ENCODE results near the gene GAB3. TPM values are rescaled to one million over a fixed set of nuclear protein-coding genes. Genes with fewer than 3 reads are reported as not detected.
A peak's percentile ranks its signal among the peaks of the same experiment; 100 is the strongest.

The GAB3 gene
- total RNA-seq, 1 donor from 2014 or later = 1.7 TPM

DNA sequence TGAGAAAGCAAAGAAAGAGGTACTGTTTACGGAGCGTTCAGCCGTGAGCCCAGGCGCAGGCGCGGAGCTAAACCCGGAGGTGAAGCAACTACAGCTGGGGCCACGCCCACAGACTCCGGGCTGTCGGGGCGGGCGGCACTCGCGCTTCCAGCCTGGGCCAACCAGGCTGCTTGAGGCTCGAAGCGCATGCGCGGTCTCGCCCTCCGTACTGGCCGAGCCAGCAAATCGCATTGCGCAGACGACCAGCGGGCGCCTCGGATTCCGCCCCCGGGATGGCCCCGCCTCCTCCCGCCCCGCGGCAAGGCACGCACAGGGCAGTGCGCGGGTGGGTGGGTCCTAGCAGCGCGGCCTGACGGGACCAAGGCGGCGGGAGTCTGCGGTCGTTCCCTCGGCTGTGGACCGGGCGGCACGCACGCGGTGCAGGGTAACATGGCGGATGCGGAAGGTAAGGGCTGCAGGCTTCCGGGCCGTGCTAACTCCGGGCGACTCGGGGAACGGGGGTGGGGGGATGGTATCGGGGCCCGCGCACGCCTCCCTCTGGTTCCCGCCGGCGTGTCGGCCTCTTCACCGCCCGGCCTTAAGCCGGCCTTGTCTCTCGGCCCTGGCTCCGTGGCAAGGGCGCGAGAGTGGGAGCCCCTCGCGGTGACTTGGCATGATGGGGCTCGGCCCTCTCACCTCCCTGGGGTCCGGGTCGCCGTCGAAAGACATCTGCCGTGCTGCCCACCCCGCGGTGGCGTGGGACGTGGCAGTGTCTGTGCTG is 11.8 kb upstream of the GAB3 start, which contains the start of gene DKC1:
Gene DKC1 (plus strand): TSS at position 328 of the 760 bp plus-strand sequence. CDS start 102 bp downstream, at position 430.
- Histone ChIP-seq H3K79me2 (ENCODE audit: insufficient read depth, low read length) (peaks cover 32% of the 10 kb centered on the region), H3K27me3 (ENCODE audit: insufficient read depth, low read length) (no peaks in the 10 kb centered on the region), H3K4me2 (ENCODE audit: low read length) (peak within 1 kb of the TSS; percentile 97), H3K4me3 (ENCODE audit: insufficient read depth, low read depth, low read length) (peak within 1 kb of the TSS; percentile 93), H3K27ac (ENCODE audit: low read depth, low read length) (peak within 1 kb of the TSS; percentile 75), H4K20me1 (ENCODE audit: insufficient read depth, low read length) (peaks cover 17% of the 10 kb centered on the region), H3K9me3 (ENCODE audit: insufficient read depth, low read depth, low read length) (no peaks in the 10 kb centered on the region), H3K9ac (ENCODE audit: low read length) (peak within 1 kb of the TSS; percentile 88), H3K4me1 (ENCODE audit: insufficient read depth, low read length) (peaks cover 5% of the 10 kb centered on the region), H3K36me3 (ENCODE audit: insufficient read depth, low read length) (peaks cover 20% of the 10 kb centered on the region), H2AFZ (ENCODE audit: low read depth, low read length) (peak within 1 kb of the TSS; percentile 86)
- Mint-ChIP-seq H3K27me3 (ENCODE audit: low read depth, unreplicated experiment) (no peaks in the 10 kb centered on the region), H3K9me3 (ENCODE audit: unreplicated experiment) (no peaks in the 10 kb centered on the region), H3K36me3 (ENCODE audit: low read depth, unreplicated experiment) (peaks cover 2% of the 10 kb centered on the region), H3K27ac (ENCODE audit: unreplicated experiment) (peak within 1 kb of the TSS; percentile 68), H3K4me1 (ENCODE audit: low read depth, unreplicated experiment) (peaks cover 3% of the 10 kb centered on the region), H3K4me3 (ENCODE audit: unreplicated experiment) (peak within 1 kb of the TSS; percentile 90)
- FAIRE-seq (peak; percentile 41), DNase-seq (ENCODE audit: low read depth) (peak; percentile 81)
- no peak for TF ChIP-seq EZH2 (IDR thresholded peaks at IDR 0.05; ENCODE audit: insufficient read depth, low read length)
- TF ChIP-seq, protein P1, sequence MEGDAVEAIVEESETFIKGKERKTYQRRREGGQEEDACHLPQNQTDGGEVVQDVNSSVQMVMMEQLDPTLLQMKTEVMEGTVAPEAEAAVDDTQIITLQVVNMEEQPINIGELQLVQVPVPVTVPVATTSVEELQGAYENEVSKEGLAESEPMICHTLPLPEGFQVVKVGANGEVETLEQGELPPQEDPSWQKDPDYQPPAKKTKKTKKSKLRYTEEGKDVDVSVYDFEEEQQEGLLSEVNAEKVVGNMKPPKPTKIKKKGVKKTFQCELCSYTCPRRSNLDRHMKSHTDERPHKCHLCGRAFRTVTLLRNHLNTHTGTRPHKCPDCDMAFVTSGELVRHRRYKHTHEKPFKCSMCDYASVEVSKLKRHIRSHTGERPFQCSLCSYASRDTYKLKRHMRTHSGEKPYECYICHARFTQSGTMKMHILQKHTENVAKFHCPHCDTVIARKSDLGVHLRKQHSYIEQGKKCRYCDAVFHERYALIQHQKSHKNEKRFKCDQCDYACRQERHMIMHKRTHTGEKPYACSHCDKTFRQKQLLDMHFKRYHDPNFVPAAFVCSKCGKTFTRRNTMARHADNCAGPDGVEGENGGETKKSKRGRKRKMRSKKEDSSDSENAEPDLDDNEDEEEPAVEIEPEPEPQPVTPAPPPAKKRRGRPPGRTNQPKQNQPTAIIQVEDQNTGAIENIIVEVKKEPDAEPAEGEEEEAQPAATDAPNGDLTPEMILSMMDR (IDR thresholded peaks at IDR 0.05; ENCODE audit: insufficient read depth, low read depth, low read length) = no peak

DNA sequence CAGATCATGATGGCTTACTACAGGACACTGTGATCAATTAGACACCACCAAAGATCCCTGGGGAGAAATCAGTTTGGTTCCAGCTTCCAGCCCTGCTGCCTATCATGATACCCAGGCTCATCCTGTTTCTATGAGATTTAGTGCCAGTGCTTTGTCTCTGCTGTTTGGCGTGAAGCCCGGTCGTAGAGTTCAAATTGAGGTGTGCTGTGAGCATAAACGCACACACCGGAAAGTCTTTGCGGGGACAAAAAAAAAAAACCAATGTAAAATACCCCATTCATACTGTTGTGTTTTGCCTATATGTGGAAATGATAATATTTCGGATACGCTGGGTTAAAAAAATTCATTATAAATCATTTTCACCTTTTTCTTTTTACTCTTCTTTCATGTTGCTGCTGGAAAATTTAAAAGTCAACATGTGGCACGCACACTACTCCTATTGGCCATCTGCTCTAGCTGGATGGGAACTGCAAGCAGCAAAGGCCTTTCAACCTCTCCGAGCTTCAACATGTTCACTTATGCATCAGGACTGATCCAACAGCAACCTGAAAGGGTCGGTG is 11.2 kb upstream of the GAB3 start:
- H3K36me3 Mint-ChIP-seq (ENCODE audit: low read depth, unreplicated experiment) = peaks cover 2% of the 10 kb centered on the region
- FAIRE-seq = peak; percentile 69

More for the DNA sequence above, 11.2 kb upstream of the GAB3 start:
- H3K27ac Mint-ChIP-seq (ENCODE audit: unreplicated experiment) = peak overlapping the region; percentile 68
- H3K27me3 Mint-ChIP-seq (ENCODE audit: low read depth, unreplicated experiment) = no peaks in the 10 kb centered on the region
- Histone ChIP-seq H3K27ac (ENCODE audit: low read depth, low read length) (peak overlapping the region; percentile 41), H3K27me3 (ENCODE audit: insufficient read depth, low read length) (no peaks in the 10 kb centered on the region), H3K9me3 (ENCODE audit: insufficient read depth, low read depth, low read length) (no peaks in the 10 kb centered on the region), H3K4me2 (ENCODE audit: low read length) (peak overlapping the region; percentile 97), H3K4me1 (ENCODE audit: insufficient read depth, low read length) (peaks cover 5% of the 10 kb centered on the region), H3K4me3 (ENCODE audit: insufficient read depth, low read depth, low read length) (peak overlapping the region; percentile 93), H2AFZ (ENCODE audit: low read depth, low read length) (peak overlapping the region; percentile 86), H3K9ac (ENCODE audit: low read length) (peak overlapping the region; percentile 79), H3K36me3 (ENCODE audit: insufficient read depth, low read length) (peaks cover 14% of the 10 kb centered on the region), H3K79me2 (ENCODE audit: insufficient read depth, low read length) (peaks cover 32% of the 10 kb centered on the region), H4K20me1 (ENCODE audit: insufficient read depth, low read length) (peaks cover 17% of the 10 kb centered on the region)
- H3K4me1 Mint-ChIP-seq (ENCODE audit: low read depth, unreplicated experiment) = peaks cover 3% of the 10 kb centered on the region
- TF ChIP-seq EZH2 (IDR thresholded peaks at IDR 0.05; ENCODE audit: insufficient read depth, low read length) = no peak
- TF ChIP-seq, protein P1 (IDR thresholded peaks at IDR 0.05; ENCODE audit: insufficient read depth, low read depth, low read length) = no peak
- DNase-seq (ENCODE audit: low read depth) = no peak
- H3K4me3 Mint-ChIP-seq (ENCODE audit: unreplicated experiment) = peak overlapping the region; percentile 86
- H3K9me3 Mint-ChIP-seq (ENCODE audit: unreplicated experiment) = no peaks in the 10 kb centered on the region

Measured in astrocyte (in vitro differentiated cells and primary cell).